SKM-1 (cell line): Measurements from ENCODE around the gene DIRAS2.
"Not testable (repeated sequence)": the region's sequence is repeated elsewhere in the genome, so short reads cannot be mapped to it uniquely, and the experiment has no call there.

Experiments
- DNase-seq: peaks from one replicate; lab custom pipeline; 2025; ENCODE audit not compliant: unreplicated experiment; lab: John Stamatoyannopoulos, UW

DIRAS2 gene, protein sequence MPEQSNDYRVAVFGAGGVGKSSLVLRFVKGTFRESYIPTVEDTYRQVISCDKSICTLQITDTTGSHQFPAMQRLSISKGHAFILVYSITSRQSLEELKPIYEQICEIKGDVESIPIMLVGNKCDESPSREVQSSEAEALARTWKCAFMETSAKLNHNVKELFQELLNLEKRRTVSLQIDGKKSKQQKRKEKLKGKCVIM

DNA sequence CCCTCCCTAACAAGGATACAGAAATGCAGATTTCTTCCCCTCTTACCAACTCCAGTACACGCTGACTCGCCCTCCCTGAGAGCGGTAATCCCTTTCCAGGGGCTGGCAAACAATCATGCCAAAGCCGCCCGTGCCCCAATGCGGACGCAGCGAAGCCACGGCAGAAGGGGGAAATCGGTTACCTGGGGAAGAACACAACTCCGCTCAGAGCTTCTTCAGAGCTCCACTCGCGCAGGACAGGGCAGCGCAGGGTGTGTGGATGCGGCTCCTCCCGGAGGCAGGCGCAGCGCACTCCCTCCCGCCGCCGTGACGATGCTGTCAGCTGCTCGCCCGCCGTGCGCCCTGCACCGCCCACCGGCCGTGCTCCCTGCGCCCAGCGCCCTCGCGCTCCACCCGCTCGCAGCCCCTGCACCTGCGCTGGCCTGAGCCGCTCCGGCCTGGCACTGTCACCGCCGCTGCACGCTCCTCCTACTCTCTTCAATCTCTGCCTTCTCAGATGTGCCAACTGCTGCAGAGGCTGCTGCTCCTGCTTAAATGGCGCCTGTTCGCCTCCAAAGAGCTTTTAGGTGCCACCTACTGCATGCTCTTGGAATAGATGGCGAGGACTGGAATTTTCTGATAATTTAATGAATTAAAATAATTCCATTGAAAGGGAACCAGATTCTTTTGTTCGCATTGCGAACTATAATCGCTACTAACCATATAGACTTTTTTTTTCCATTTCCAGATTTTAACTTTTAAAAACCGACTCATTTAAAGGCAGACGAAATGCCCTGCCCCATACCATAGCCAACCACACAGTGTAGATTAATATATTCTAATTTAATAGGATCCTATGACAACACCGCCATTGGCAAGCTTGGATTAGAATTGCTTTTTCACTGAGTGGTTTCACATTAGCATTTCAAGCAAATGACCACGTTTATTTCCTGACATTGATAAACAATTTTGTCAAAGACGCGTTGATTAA is at the start of gene DIRAS2:
TSS of gene DIRAS2 (minus strand) at position 255 of the 970 bp plus-strand sequence. CDS start 28,997 bp downstream, outside the sequence.
- DNase-seq: no peak

DNA sequence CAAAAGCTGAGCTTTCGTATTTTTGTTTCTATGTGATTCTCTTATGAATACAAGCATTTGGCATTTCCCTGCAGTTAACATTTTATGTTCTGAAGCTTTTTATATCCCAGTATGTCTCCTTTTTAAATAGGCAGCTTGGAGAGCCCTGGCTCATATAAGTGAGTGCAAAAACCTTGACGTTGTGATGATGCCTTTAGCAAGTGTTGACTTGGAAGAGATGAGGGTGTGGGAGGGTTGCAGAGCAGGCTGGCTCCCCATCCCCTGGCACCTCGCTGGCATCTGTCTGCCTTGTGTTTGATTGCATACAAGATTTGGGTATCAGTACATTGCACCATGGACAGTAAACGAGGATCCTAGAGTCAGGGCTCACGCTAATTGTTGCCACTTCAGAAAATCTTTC is 42.1 kb upstream of the DIRAS2 start:
- DNase-seq: no peak

DNA sequence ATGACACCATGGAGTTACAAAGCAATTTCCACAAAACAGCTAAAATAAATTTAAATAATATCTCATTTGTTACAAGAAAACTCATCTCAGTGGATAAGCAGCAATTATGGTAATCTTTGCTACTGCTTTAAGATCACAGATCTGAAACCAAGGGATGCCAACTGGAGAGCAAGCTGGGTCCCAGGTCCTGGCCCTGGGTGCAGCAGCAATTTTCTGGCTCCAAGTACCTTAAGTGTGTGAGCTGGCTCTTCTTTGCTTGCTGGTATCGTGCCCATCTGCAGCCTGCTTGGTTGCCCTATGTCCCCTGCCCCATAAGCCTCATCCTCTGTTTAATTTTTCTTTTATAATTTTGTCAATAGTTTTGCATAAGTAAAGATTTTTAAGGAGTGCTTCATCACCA is 41.5 kb upstream of the DIRAS2 start:
- no peak for DNase-seq

DNA sequence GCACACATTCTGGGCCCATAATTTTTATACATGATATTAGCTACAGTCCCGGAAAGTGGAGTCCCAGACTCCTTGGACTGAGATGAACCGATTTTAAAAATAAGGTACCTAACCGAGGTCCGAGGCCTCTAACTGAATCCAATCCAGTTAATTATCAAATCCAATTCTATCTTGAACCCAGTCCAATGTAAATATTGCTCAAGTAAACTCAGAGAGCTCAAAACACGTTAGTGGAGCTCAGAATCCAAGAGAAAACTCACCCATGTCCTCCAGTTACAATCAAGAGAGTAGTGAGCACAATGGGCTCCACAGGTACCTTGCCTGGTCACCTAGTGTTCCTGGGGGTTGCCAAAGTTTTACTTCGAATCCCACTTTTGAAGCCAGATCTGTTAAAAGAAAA is 37.9 kb upstream of the DIRAS2 start:
- DNase-seq: no peak

DNA sequence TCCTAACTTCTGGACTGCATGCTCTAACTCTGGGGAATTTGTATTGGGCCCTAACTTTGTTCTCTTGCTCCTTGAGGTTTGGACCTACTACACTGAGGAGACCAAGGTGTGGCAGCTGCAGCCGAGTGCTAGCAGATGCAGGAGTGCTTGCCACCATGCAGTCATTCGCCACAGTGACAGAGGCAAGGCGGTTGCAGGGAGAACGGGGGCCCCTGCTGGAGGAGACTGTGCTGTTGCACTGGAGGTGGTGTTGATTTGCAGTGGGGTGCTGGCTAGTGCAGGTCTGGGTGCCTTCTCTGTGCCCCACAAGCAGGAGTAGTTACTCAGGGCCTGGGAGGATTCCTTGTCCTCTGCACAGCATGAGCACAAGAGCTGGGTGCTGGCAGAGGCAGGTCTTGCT is 22.4 kb upstream of the DIRAS2 start:
- no peak for DNase-seq

DNA sequence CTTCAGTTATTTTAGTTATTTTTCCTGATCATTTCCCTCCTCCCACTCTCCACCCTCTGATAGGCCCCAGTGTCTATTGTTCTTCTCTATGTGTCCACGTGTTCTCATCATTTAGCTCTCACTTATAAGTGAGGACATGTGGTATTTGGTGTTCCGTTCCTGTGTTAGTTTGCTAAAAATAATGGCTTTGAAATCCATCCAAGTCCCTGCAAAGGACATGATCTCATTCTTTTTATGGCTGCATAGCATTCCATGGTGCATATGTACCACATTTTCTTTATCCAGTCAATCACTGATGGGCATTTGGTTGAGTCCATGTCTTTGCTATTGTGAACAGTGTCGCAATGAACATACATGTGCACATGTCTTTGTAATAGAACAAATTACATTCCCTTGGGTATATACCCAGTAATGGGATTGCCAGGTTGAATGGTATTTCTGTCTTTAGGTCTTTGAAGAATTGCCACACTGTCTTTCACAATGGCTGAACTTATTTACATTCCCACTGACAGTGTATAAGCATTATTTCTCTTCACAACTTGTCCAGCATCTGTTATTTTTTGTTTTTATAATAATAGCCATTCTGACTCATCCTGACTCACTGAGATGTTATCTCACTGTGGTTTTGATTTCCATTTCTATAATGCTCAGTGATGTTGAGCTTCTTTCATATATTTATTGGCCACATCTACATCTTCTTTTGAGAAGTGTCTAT is 17.2 kb upstream of the DIRAS2 start:
- DNase-seq: no peak

DNA sequence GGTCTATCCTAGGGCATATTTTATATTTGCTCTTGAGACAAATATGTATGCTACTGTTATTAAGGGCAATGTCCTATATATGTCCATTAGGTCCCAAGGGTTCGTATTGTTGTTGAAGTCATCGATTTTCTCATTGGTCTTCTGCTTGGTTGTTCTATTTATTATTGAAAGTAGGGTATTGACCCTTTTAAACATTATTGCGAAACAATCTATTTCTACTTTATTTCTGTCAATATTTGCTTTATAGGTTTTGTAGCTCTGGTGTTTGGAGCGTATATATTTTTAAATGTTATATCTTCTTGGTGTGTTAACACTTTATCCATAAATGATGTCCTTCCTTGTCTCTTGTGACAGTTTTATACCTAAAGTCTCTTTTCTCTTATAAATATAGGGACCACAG is 16.2 kb upstream of the DIRAS2 start:
- no peak for DNase-seq

DNA sequence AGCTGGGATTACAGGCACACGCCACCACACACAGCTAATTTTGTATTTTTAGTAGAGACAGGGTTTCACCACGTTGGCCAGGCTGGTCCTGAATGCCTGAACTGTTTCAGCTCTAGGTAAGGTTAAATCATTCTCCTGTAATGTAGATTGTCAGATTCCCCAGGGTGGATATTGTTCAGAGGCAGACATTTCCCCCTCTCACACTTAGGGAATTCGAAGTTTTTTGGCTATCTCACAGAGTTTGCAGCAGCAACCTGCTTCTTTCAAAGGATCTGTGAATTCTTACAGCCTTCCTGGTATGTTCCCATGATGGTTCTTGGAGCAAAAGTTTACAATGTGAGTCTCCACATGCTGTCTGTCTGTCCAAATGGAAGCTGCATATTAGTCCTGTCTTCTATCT is 15.6 kb upstream of the DIRAS2 start:
- DNase-seq: no peak

DNA sequence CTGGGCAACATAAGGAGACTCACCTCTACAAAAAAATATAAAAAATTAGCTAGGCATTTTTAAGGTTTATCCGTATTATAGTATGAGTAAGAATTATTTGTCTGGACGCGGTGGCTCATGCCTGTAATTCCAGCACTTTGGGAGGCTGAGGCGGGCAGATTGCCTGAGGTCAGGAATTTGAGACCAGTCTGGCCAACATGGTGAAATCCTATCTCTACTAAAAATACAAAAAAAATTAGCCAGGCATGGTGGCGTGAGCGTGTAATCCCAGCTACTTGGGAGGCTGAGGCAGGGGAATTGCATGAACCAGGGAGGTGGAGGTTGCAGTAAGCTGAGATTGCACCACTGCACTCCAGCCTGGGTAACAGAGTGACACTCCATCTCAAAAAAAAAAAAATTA is 14.3 kb upstream of the DIRAS2 start:
- DNase-seq: not testable (repeated sequence)

DNA sequence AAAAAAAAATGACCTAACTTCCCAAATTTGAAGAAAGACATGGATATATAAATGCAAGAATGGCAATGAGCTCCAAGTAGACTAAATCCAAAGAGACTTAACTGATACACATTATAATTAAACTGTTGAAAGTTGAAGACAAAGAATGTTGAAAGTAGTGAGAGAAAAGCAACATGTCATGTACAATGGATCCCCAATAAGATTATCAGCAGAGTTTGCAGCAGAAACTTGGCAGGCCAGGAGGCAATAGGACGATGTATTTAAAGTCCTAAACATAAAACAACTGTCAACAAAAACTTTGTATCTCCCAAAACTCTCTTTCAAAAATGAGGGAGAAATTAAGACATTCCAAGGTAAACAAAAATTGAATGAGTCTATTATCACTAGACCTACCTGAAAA is 8.6 kb upstream of the DIRAS2 start:
- DNase-seq: no peak

DNA sequence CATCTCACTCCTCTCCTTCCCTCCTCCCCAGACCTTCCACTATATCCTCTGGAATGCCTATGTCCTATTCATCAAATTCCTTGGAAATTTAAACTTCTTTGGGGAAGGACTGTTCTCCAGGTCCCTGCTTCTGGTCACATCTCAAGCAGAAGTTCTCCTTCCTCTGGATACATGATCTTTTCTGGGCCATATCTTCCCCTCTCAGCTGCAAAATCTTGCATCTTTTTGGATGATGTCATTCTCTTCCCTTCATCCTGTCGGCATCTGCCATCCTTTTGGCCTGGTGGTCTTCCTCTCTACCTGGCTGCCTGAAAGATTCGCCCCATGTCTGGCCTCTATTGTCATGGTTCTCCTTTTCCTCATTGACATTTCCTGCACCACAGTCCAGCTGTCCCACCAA is 5.2 kb upstream of the DIRAS2 start:
- no peak for DNase-seq

DNA sequence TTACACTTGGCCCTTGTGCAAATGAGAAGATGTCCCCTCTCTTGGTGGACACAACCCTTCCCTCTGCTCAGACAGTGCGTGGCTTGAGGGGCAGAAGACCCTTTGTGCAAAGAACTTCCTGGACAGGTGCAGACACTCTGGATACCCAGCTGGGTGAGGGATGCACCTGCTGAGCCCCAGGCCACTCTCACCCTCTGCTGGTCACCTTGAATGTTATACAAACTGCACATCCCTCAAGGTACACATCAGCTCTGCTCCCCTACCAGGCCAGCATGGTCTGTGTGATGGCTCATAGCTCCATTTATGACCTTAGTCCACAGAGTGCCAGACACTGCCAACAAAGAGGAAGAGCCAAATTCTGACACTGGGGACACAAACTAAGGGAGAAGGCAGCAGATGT is 3.1 kb upstream of the DIRAS2 start:
- DNase-seq: no peak

DNA sequence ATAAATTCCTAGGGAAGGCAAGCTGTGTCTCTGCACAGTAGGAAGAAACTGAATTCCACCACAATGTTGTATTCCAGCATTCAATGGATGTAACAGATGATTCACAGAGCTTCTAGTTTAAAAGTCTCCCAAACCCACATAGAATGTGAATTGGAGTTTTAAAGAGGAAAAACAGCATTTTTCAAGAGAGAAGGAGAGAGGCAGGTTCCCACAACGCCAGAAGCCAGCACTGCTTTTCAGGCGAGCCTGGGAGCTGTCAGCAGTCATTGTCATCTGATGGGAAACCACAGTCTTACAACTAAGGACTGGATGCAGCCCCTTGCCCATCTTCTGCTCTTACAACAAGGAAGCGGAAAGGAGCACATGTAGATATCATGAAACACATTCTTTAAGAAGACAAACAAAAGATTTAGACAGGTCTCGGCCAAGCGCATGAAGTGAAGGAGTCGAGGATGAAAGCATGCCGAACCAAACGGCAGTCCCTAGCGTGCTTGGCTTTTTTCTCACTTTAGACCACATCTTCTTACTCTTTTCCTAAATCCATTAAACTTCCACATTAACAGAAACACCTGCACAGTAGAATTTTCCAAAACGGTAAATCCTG is 638 bp downstream of the DIRAS2 start:
- DNase-seq: no peak

DNA sequence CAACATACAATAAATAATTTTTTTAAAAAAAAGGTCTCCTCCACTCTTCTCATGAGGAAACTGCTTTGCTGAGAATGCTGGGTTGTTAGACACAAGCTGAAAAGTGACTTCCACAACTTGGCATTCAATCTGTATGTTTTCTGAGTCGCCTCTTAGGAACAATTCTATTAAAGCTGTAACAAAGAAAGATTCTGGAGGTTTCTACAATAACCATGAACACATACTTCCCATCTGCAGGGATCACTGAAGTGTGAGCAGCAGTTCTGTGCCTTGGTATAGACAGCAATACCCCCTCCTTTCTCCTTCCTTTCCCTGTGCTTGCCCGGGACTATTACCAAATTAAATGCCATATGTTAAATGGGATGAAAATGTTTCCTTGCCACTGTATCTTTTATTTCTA is 1.5 kb downstream of the DIRAS2 start:
- no peak for DNase-seq

DNA sequence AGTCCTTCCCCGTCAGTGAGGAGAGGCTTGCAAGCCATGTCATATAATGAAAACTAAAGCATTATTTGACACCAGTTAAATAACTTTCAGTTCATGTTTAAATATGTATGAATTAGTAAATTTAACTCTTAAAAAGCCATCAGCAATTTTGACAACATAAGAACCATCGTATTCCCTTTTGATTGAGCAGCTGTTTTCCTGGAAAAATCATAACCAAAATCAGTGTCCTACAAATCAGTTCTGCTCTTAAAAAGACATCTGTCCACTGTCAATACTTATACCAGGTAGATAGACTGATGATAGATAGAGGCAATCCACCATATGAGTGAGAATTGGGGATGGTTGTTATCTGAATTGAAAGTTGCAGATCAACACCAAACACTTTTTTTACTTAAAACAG is 2.3 kb downstream of the DIRAS2 start:
- DNase-seq: no peak

DNA sequence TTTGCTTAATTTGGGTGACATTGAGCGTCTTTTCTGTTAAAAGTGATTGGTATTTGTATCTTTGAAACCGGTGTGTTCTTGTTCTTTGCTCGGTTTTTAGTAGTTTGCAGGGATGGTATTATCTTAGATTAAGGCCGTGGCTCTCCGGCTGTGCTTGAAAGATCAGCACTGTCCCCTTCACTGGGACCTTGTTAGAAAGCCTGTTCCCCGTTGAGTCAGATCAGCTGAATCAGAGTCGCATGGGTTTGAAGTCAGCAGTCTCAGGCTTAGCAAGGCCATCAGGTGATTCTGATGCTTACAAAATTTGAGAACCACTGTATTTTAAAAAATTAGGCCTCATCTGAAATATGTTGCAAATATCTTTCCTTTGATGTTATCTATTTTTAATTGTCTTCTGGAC is 5.0 kb downstream of the DIRAS2 start:
- DNase-seq: no peak

DNA sequence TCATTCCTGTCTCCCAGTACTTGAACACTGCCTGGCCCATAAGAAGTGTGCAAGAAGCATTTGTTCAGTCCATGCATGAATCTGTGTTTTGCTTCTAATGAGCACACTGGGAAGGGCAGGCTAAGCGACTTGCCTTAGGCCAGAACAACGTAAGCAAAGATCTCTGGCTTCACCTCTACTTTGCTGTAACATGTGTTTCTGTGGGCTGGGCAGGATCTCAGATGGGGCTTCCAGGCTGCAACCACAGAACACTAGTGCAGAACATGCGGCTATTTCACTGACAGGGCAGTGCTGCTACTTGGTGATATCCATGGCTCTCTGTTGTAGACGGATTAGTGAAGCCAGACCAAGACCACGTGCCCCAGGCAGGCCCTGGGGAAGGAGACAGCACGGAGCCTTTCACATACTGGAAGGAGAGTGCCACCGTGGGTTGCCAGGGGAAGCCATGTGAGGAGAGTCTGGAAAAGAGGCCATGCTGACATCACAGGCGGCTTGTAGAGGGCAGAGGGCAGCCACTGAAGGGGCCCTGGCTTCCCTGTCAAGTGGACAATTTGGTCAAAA is 9.9 kb downstream of the DIRAS2 start:
- no peak for DNase-seq

DNA sequence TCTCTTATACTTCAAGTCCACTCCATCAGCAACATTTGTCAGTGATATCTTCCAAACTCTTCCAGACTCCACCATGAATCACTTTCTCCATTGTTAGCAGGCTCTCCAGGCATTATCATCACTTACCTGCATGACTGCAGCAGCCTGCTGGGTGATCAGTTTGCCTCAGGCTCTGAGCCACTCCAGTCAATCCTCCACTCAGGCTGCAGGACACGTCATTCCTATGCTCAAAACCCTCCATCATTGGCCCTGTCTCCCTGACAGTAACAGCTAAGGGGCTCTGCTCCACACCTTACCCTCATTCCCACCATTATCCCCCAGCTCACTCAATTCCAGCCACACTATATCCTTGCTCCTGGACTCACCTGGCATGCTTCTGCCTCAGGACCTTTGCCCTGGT is 10.7 kb downstream of the DIRAS2 start:
- DNase-seq: no peak

DNA sequence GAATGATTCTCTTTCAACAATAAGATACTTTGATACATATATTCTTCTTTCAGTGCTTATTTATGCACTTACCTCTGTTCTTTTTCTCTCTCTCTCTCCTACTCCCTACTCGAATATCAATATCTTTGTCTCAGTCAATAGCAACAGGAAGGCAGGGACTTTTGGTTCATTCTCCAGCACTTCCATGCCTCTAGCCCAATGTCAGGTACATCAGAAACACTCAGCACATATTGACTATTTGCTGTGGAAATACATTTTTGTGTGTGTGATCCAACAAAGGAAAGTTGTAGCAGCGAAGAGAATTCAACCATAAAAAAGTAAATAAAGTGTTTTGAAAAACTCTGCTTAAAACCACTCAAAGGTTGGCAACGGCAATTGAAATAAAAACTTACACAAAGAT is 12.6 kb downstream of the DIRAS2 start:
- no peak for DNase-seq

DNA sequence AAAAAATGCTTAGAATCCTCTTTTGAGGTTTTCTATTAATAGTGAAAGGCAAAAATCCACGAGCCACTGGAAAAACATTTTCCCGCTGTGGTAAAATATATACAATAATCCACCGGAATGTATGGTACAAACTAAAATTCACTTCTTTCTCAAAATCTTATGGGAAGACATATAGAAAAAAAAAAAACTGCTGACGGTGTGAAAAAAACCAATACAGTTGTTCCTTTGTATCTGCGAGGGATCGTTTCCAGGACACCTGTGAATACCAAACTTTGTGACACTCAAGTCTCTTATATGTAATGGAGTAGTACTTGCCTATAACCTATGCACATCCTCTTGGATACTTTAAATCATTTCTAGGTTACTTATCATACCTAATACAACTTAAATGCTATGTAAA is 13.3 kb downstream of the DIRAS2 start:
- no peak for DNase-seq

DNA sequence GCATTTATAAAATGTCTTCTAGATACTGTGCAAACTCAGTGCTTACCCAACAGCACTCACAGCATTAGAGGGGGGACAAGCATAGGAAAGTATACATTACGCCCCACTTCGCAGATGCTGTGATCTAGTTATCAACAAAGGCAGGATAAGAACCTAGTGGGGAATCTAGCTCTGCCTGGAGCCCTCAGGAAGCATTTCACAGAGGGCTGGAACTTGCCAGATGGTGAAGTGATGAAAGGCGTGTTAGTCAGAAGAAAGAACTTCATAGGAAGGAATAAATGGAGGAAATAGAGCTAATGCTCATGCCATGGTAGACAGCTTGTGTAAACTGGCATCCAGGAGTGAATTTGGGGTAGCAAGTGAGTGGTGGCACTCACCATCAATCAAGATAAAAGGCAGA is 25.8 kb downstream of the DIRAS2 start:
- no peak for DNase-seq
